ENCODE results near the gene MAN1A1. TPM values are rescaled to one million over a fixed set of nuclear protein-coding genes. Genes with fewer than 3 reads are reported as not detected.

The MAN1A1 gene
- total and polyA plus RNA-seq, 11 donors = 5.6 to 30.6 (median 12.6) TPM

- DNase-seq (no peak), ATAC-seq (no peak)
- Histone ChIP-seq H3K4me3 (no peak overlapping the region), H3K4me1 (no peaks in the 10 kb centered on the region), H3K27ac (no peak overlapping the region), H3K9me3 (no peaks in the 10 kb centered on the region), H3K36me3 (peaks cover 0 to 25% (median 13%) of the 10 kb centered on the region in 9 donors), H3K27me3 (no peaks in the 10 kb centered on the region)
- 95 to 98% (median 97%) methylated on average over 2 of the region's 2 CpGs for WGBS, 4 donors
- TF ChIP-seq POLR2A (IDR thresholded peaks at IDR 0.05) (no peak), CTCF (IDR thresholded peaks at IDR 0.05) (no peak)
- intact Hi-C loops (cut with DNase I) = no loop called here
These were observed 99.5 kb downstream of the MAN1A1 start for GRCh38 chr6:119250036-119250435.

GRCh38 chr6:119249319-119249718 lies 100.2 kb downstream of the MAN1A1 start:
- ATAC-seq (no peak), DNase-seq (no peak)
- no peak for TF ChIP-seq CTCF (IDR thresholded peaks at IDR 0.05)
- TF ChIP-seq POLR2A (IDR thresholded peaks at IDR 0.05) = no peak
- Histone ChIP-seq H3K27ac (no peak overlapping the region), H3K27me3 (no peaks in the 10 kb centered on the region), H3K4me3 (no peak overlapping the region), H3K9me3 (no peaks in the 10 kb centered on the region), H3K36me3 (peaks cover 0 to 25% (median 13%) of the 10 kb centered on the region in 9 donors), H3K4me1 (no peaks in the 10 kb centered on the region)
- 89 to 99% (median 97%) methylated on average over 4 of the region's 4 CpGs for WGBS, 4 donors
- intact Hi-C loops (cut with DNase I) = loop anchor here in 1 of 10 donors (10.0 kb wide), 1 partner anchor 95 kb away; the partner anchor contains the start of gene MAN1A1

- Histone ChIP-seq H3K27ac (no peak overlapping the region), H3K4me3 (no peak overlapping the region), H3K4me1 (no peaks in the 10 kb centered on the region), H3K9me3 (no peaks in the 10 kb centered on the region), H3K27me3 (no peaks in the 10 kb centered on the region), H3K36me3 (peaks cover 0 to 25% (median 13%) of the 10 kb centered on the region in 9 donors)
- TF ChIP-seq POLR2A (IDR thresholded peaks at IDR 0.05) = no peak
- TF ChIP-seq CTCF (IDR thresholded peaks at IDR 0.05) = no peak
- no peak for ATAC-seq
- intact Hi-C loops (cut with DNase I) = loop anchor here in 1 of 10 donors (10.0 kb wide), 1 partner anchor 97 kb away; the partner anchor contains the start of gene MAN1A1
- DNase-seq = no peak
- WGBS, 4 donors = 89 to 94% (median 90%) methylated on average over 3 of the region's 3 CpGs
These were observed 102.1 kb downstream of the MAN1A1 start for GRCh38 chr6:119247504-119247903.

GRCh38 chr6:119243657-119244056 lies 105.9 kb downstream of the MAN1A1 start:
- intact Hi-C loops (cut with DNase I) = loop anchor here in 1 of 10 donors (10.0 kb wide), 1 partner anchor 101 kb away; the partner anchor contains the start of gene MAN1A1
- WGBS, 4 donors = 91 to 97% (median 95%) methylated on average over 2 of the region's 2 CpGs
- H3K4me1 ChIP-seq = peaks cover 0 to 15% (median 8%) of the 10 kb centered on the region in 12 donors
- H3K4me3 ChIP-seq = no peak overlapping the region
- no peak for TF ChIP-seq CTCF (IDR thresholded peaks at IDR 0.05)
- TF ChIP-seq POLR2A (IDR thresholded peaks at IDR 0.05) = no peak
- no peaks in the 10 kb centered on the region for H3K9me3 ChIP-seq
- peaks cover 0 to 25% (median 13%) of the 10 kb centered on the region in 9 donors for H3K36me3 ChIP-seq
- ATAC-seq (no peak), DNase-seq (no peak)
- no peak overlapping the region for H3K27ac ChIP-seq
- no peaks in the 10 kb centered on the region for H3K27me3 ChIP-seq
